HepG2 (cell line): ENCODE results near the gene GRHL1. TPM values are rescaled to one million over a fixed set of nuclear protein-coding genes. Genes with fewer than 3 reads are reported as not detected.

Experiments
- CENPT ChIP-seq: sonication (generic); formaldehyde crosslinking; IDR thresholded peaks from 2 replicates; pipeline ENCODE4 v1.8.0; 2022; ENCODE audit warnings: low read depth, mild to moderate bottlenecking, moderate library complexity, missing genetic modification reagents
- KIAA2018 ChIP-seq: sonication (generic); formaldehyde crosslinking; IDR thresholded peaks from 2 replicates; pipeline ENCODE4 v1.5.0; 2020; ENCODE audit warnings: mild to moderate bottlenecking, missing genetic modification reagents, borderline replicate concordance
- ONECUT2 ChIP-seq: sonication (generic); formaldehyde crosslinking; IDR thresholded peaks from 2 replicates; pipeline ENCODE4 v1.4.0; 2020; ENCODE audit warnings: missing genetic modification reagents
- ZNF205 ChIP-seq: IDR thresholded peaks from 2 replicates; pipeline ENCODE4 v1.6.1; 2018; ENCODE audit warnings: missing biosample characterization, missing genetic modification reagents
- ZNF543 ChIP-seq: sonication (generic); formaldehyde crosslinking; IDR thresholded peaks from 2 replicates; pipeline ENCODE4 v1.4.0; 2020; ENCODE audit warnings: mild to moderate bottlenecking, missing genetic modification reagents
- polyA plus RNA-seq, 8 experiments: library from polyadenylated mRNA; depleted of rRNA in 3 of 8; stranded (reverse) in 7 of 8; unstranded in 1 of 8; fragments of >200 nt; fragmentation: Illumina TruSeq in 4 of 8; extraction: Trizol in 4 of 8; gene quantifications; 2 replicates each; pipeline versions ENCODE4 v1.2.1 to v1.2.3, GENCODE V29; 2011 to 2016; ENCODE audit warnings: low read depth in 4 of 8, missing spikeins in 1 of 8, mixed read lengths in 1 of 8; ENCODE audit not compliant: insufficient read depth in 1 of 8
- total RNA-seq, 5 experiments: library from RNA; depleted of rRNA; stranded (reverse); fragments of >200 nt; fragmentation: Illumina TruSeq; extraction: Trizol; gene quantifications; 2 replicates each; pipeline ENCODE4 v1.2.3, GENCODE V29; 2016; ENCODE audit warnings: low read depth in 1 of 5

The GRHL1 gene
- total and polyA plus RNA-seq, 2 of the 13 experiments (the other 11 are each of a cell fraction or from before 2014, with no cell fraction given), result 9.3 to 12.0 TPM

- TF ChIP-seq KIAA2018 (CRISPR knock-in tag) (no peak), ZNF205 (CRISPR knock-in tag) (no peak), ONECUT2 (CRISPR knock-in tag) (no peak), CENPT (no peak), ZNF543 (CRISPR knock-in tag) (no peak)
These were observed 18.9 kb downstream of the GRHL1 start (continued) for GRCh38 chr2:9970200-9971044.
